ENCODE data around the gene TMPO.
"Not testable (repeated sequence)": the region's sequence is repeated elsewhere in the genome, so short reads cannot be mapped to it uniquely, and the experiment has no call there.

TMPO gene

DNA sequence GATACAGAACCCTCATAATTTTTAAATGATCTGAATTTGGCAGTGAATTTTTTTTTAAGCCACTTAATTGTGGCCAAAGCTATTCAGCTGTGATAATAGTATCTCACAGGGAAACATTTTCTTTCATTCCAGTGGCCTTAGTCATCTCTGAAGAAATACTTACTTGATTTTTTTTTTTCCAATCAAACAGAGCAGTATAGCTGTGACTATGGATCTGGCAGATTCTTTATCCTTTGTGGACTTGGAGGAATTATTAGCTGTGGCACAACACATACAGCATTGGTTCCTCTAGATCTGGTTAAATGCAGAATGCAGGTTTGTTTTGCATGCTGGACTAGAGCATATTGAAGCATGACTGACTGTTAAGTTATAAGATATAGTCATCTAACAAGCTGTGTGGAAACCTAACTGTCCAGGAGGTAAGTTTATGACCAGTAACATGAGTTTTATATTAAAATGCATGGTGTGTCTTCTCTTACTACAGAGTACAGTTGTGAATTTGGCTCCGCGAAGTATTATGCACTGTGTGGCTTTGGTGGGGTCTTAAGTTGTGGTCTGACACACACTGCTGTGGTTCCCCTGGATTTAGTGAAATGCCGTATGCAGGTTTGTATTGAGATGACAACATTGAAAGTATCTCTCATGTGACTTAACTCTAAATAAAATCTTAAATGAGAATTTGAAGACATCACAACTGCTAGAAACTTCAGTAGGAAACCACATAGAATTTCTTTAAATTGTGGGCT, 80.0 kb downstream of the TMPO start:
- TF ChIP-seq, protein P1, sequence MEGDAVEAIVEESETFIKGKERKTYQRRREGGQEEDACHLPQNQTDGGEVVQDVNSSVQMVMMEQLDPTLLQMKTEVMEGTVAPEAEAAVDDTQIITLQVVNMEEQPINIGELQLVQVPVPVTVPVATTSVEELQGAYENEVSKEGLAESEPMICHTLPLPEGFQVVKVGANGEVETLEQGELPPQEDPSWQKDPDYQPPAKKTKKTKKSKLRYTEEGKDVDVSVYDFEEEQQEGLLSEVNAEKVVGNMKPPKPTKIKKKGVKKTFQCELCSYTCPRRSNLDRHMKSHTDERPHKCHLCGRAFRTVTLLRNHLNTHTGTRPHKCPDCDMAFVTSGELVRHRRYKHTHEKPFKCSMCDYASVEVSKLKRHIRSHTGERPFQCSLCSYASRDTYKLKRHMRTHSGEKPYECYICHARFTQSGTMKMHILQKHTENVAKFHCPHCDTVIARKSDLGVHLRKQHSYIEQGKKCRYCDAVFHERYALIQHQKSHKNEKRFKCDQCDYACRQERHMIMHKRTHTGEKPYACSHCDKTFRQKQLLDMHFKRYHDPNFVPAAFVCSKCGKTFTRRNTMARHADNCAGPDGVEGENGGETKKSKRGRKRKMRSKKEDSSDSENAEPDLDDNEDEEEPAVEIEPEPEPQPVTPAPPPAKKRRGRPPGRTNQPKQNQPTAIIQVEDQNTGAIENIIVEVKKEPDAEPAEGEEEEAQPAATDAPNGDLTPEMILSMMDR (IDR thresholded peaks at IDR 0.05; ENCODE audit: low read depth, low read length), result no peak
- DNase-seq (ENCODE audit: extremely low read depth, low read depth), result no peak

DNA sequence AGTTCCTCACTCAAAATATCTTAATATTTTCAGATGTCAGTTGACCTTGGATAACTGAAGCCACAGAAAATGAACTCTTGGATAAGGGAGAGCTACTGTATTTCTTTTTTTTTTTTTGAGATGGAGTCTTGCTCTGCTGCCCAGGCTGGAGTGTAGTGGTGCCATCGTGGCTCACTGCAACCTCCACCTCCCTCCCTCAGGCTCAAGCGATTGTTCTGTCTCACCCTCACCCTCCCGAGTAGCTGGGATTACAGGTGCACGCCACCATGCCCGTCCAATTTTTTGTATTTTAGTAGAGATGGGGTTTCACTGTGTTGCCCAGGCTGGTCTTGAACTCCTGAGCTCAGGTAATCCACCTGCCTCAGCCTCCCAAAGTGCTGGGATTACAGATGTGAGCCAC, 81.9 kb downstream of the TMPO start:
- DNase-seq (ENCODE audit: extremely low read depth, low read depth), result not testable (repeated sequence)
